Stomach (tissue), 4 donors: ENCODE results near the gene UBE2U.

Experiments
- EP300 ChIP-seq: sonication (generic); formaldehyde crosslinking; IDR thresholded peaks from one replicate; pipeline ENCODE4 v1.6.1; 2017; ENCODE audit warnings: antibody characterized with exemption
- TF ChIP-seq, protein P1 (sequence below), 7 experiments: fragments of 450-650 bp in 4 of 7; fragments of 200-600 bp in 3 of 7; sonication (generic) in 3 of 7; IDR thresholded peaks; one replicate each; pipeline ENCODE4 v1.5.1; 2016 to 2019; ENCODE audit warnings: antibody characterized with exemption in 7 of 7, control low read depth in 2 of 7, mild to moderate bottlenecking in 1 of 7

DNA sequence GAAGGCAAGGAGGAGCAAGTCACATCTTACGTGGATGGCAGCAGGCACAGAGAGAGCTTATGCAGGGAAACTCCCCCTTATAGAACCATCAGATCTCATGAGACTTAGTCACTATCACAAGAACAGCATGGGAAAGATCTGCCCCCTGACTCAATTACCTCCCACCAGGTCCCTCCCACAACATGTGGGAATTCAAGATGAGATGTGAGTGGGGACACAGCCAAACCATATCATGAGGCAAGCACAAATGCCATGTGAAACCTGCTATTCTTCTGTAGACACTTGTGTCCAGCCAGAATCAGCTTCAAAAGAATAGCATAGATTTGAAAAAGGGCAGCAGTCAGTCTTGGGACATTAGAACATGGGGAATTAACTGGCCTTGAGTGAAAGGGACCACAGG is 32.2 kb upstream of the UBE2U start:
- TF ChIP-seq EP300 = no peak
- TF ChIP-seq, protein P1, sequence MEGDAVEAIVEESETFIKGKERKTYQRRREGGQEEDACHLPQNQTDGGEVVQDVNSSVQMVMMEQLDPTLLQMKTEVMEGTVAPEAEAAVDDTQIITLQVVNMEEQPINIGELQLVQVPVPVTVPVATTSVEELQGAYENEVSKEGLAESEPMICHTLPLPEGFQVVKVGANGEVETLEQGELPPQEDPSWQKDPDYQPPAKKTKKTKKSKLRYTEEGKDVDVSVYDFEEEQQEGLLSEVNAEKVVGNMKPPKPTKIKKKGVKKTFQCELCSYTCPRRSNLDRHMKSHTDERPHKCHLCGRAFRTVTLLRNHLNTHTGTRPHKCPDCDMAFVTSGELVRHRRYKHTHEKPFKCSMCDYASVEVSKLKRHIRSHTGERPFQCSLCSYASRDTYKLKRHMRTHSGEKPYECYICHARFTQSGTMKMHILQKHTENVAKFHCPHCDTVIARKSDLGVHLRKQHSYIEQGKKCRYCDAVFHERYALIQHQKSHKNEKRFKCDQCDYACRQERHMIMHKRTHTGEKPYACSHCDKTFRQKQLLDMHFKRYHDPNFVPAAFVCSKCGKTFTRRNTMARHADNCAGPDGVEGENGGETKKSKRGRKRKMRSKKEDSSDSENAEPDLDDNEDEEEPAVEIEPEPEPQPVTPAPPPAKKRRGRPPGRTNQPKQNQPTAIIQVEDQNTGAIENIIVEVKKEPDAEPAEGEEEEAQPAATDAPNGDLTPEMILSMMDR (IDR thresholded peaks at IDR 0.05) = no peak
